GM21529 (cell line): Measurements from ENCODE around the gene HECA.
"Not testable (repeated sequence)": the region's sequence is repeated elsewhere in the genome, so short reads cannot be mapped to it uniquely, and the experiment has no call there.

Source experiments
- ATAC-seq: cut with Tn5 transposase; IDR thresholded peaks from one replicate; pipeline ENCODE4 v1.9.1; 2021; ENCODE audit not compliant: unreplicated experiment

Gene HECA

GRCh38 chr6:139134817-139135577, at the start of gene HECA:
HECA (plus strand) TSS chr6:139135080; CDS start chr6:139135397, 317 bp downstream.
- ATAC-seq, result peak; percentile 85

- ATAC-seq, result no peak
These were observed 43.1 kb upstream of the HECA start for GRCh38 chr6:139091826-139092225.

- ATAC-seq, result peak; percentile 97
These were observed 34.9 kb upstream of the HECA start for GRCh38 chr6:139099984-139100383.

GRCh38 chr6:139107051-139107450, 27.8 kb upstream of the HECA start:
- ATAC-seq, result no peak

- ATAC-seq, result no peak
These were observed 26.5 kb upstream of the HECA start for GRCh38 chr6:139108378-139108777.

- ATAC-seq, result no peak
These were observed 25.3 kb upstream of the HECA start for GRCh38 chr6:139109558-139109957.

GRCh38 chr6:139112146-139112545, 22.7 kb upstream of the HECA start:
- ATAC-seq, result no peak

- no peak for ATAC-seq
These were observed 22.3 kb upstream of the HECA start for GRCh38 chr6:139112561-139112960.

- no peak for ATAC-seq
These were observed 20.1 kb upstream of the HECA start for GRCh38 chr6:139114746-139115145.

GRCh38 chr6:139115989-139116758, 18.7 kb upstream of the HECA start:
- ATAC-seq, result no peak

- no peak for ATAC-seq
These were observed 17.1 kb upstream of the HECA start for GRCh38 chr6:139117734-139118133.

GRCh38 chr6:139119552-139119951, 15.3 kb upstream of the HECA start:
- ATAC-seq, result no peak

- not testable (repeated sequence) for ATAC-seq
These were observed 12.1 kb upstream of the HECA start for GRCh38 chr6:139122823-139123222.

- peak; percentile 100 for ATAC-seq
These were observed 9.8 kb upstream of the HECA start for GRCh38 chr6:139124887-139125672.

GRCh38 chr6:139126255-139126654, 8.6 kb upstream of the HECA start:
- no peak for ATAC-seq

GRCh38 chr6:139126931-139127330, 7.9 kb upstream of the HECA start:
- no peak for ATAC-seq

- no peak for ATAC-seq
These were observed 5.6 kb upstream of the HECA start for GRCh38 chr6:139129284-139129683.

GRCh38 chr6:139131736-139132280, 3.1 kb upstream of the HECA start:
- no peak for ATAC-seq

- no peak for ATAC-seq
These were observed 1.4 kb upstream of the HECA start for GRCh38 chr6:139133262-139134063.

- ATAC-seq, result no peak
These were observed 850 bp upstream of the HECA start for GRCh38 chr6:139134064-139134395.
